Central memory CD8-positive, alpha-beta T cell (primary cell): ENCODE measurements around the gene DEK.
A peak's percentile ranks its signal among the peaks of the same experiment; 100 is the strongest.

Source experiments
- ATAC-seq: fragments of 150-1000 bp; cut with Tn5 transposase; replicated peaks from 2 replicates; pipeline ENCODE4 v1.10.0; 2022; ENCODE audit warnings: mild to moderate bottlenecking, moderate FRiP score, moderate number of reproducible peaks; ENCODE audit not compliant: poor library complexity, severe bottlenecking; ENCODE audit errors: extremely low read depth
- DNase-seq, 2 donors: peaks; one replicate each; pipeline ENCODE4 v3.0.0; 2021; ENCODE audit warnings: low spot score in 2 of 2
- H3K27ac Mint-ChIP-seq: one replicate; pipeline ENCODE4 v1.8.0; 2022; ENCODE audit warnings: low read depth, mild to moderate bottlenecking, moderate library complexity, mixed read lengths
- H3K27me3 Mint-ChIP-seq: one replicate; pipeline ENCODE4 v1.8.0; 2022; ENCODE audit warnings: mixed read lengths
- H3K36me3 Mint-ChIP-seq: one replicate; pipeline ENCODE4 v1.8.0; 2022; ENCODE audit warnings: mild to moderate bottlenecking, moderate library complexity, mixed read lengths; ENCODE audit not compliant: insufficient read depth
- H3K4me1 Mint-ChIP-seq: one replicate; pipeline ENCODE4 v1.8.0; 2022; ENCODE audit warnings: mixed read lengths
- H3K4me3 Mint-ChIP-seq: one replicate; pipeline ENCODE4 v1.8.0; 2022; ENCODE audit warnings: mild to moderate bottlenecking, moderate library complexity, mixed read lengths
- H3K9me3 Mint-ChIP-seq: one replicate; pipeline ENCODE4 v1.8.0; 2022; ENCODE audit warnings: mixed read lengths

DEK gene

DNA sequence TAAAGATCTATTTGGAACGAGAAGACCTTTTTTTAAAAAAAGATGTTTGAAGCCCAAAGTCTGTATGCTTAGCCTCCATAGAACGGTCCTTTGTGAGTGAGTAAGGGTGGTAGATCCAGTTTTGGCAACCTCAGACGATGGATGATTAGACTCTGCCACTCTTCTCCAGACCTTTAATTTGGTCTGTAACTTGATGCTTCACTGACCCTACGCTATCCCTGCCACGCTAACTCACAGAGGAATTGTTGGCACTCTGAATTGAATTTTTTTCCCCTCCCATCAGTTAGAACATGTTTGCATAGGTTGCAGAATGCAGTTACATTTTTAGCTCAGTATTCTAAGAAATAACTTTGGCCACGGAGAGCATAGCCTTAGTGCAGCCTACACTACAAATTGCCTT lies 15.8 kb upstream of the DEK start:
- DNase-seq (no peak), ATAC-seq (no peak)
- H3K9me3 Mint-ChIP-seq = no peaks in the 10 kb centered on the region
- no peaks in the 10 kb centered on the region for H3K36me3 Mint-ChIP-seq
- H3K27ac Mint-ChIP-seq = no peak overlapping the region
- H3K27me3 Mint-ChIP-seq = peaks cover 77% of the 10 kb centered on the region
- no peak overlapping the region for H3K4me3 Mint-ChIP-seq
- peaks cover 5% of the 10 kb centered on the region for H3K4me1 Mint-ChIP-seq

DNA sequence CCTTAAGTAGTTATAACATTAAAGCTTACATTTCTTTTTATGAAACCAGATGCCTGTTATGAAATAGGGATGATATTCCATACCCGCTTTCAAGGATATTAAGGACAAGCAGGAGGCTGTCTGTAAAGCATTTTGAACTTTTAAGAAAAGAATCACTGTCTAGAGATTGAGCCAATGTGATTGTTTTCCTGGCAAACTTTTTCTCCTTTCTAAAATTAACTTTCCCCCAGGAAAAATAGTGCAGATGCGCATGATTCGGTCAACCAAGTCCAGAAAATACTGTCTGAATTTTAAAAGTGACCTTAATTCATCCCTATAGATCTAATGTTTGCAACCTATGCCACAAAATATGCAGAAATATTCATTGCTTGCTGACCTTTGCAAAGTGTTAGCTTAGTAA lies 15.1 kb upstream of the DEK start:
- no peaks in the 10 kb centered on the region for H3K9me3 Mint-ChIP-seq
- H3K36me3 Mint-ChIP-seq = no peaks in the 10 kb centered on the region
- no peak overlapping the region for H3K4me3 Mint-ChIP-seq
- H3K27me3 Mint-ChIP-seq = peaks cover 82% of the 10 kb centered on the region
- ATAC-seq = no peak
- H3K4me1 Mint-ChIP-seq = peaks cover 5% of the 10 kb centered on the region
- no peak for DNase-seq
- no peak overlapping the region for H3K27ac Mint-ChIP-seq

DNA sequence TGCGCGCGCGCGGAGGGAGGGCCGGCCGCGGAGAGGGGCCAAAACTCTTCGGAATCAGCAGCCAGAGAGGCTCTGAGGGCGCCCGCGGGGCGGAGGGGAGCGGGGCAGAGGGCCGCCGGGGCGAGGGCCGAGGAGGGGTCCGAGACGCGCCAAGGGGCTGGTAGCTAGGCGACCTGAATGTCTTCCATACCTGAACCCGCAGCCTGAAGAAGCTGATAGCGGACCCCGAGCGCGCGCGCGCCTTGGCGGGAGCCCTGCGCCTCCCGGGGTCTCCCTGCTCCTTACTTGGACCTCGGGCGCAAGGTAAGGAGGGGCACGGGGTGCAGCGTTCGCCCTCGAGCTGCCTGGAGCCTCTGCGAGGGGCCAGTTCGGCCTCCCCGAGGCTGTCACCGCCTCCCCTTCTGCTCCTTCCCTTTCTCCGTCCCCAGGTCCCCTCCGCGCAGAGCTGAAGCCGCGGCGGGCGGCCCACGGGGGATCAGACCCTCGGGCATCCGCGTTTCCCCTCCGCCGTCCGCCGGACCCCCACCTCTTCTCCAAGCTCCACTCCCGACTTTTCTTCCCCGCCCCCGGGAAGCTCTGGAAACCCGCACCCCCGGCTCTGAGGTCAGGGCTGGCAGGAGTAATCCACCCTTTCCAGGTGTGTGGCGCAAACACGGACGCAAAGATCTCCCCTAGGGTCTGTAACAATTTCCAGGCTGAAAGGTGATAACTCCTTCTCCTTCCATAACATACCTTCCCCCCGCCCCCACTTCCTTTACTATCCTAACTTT lies 13.1 kb upstream of the DEK start:
- H3K36me3 Mint-ChIP-seq = no peaks in the 10 kb centered on the region
- H3K4me1 Mint-ChIP-seq = peaks cover 5% of the 10 kb centered on the region
- DNase-seq (no peak), ATAC-seq (no peak)
- H3K4me3 Mint-ChIP-seq = peak overlapping the region; percentile 26
- H3K9me3 Mint-ChIP-seq = no peaks in the 10 kb centered on the region
- no peak overlapping the region for H3K27ac Mint-ChIP-seq
- H3K27me3 Mint-ChIP-seq = peaks cover 76% of the 10 kb centered on the region

DNA sequence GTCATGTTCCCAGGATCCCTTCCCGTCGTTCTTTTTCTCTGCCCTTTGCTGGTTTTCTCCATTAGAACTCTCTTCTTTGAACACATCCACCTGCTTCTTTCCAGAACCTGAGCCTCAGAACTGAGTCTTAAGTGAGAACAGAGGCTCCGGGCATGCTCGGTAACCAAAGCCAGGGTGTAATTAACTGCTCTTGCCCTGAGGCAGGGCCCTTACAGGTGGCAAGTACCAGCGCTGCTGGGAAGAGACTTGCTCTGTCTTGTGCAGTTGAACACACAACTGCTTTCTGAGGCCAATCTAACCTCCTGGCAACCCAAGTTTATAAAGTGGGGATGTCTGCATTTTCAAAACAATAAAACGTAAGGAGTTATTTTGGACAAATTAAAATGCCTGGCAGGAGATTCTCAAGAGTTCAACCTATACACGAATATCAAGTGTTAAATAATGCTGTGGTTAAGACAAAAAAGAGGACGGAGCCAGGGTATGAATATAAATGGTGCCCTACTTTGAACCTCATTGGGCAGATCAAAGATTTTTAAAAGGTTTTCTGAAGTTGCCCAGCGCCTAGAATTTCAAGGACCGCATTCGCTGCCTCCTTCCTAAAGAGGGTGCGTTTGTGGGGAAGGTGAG lies 12.4 kb upstream of the DEK start:
- H3K36me3 Mint-ChIP-seq = no peaks in the 10 kb centered on the region
- ATAC-seq (no peak), DNase-seq (no peak)
- H3K4me1 Mint-ChIP-seq = peaks cover 5% of the 10 kb centered on the region
- H3K9me3 Mint-ChIP-seq = no peaks in the 10 kb centered on the region
- no peak overlapping the region for H3K27ac Mint-ChIP-seq
- peaks cover 69% of the 10 kb centered on the region for H3K27me3 Mint-ChIP-seq
- H3K4me3 Mint-ChIP-seq = no peak overlapping the region

DNA sequence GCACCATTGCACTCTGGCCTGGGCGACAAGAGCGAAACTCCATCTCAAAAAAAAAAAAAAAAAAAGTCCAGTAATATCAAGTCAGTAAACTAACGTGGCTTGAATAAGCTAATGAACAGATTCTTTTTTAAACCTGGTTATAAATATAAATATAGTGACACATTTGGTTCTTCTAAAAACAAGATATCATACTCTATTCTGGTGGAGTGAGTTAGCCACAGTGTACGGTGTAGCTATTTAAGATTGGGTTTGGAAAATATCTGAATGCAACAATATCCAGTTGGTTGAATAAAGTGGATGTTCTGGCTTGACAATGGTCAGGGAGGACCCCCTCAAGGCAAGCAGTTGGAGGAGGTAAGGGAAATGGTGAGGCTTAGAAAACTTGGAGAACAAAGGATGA lies 5.9 kb upstream of the DEK start:
- Mint-ChIP-seq H3K27ac (no peak overlapping the region), H3K4me1 (peaks cover 6% of the 10 kb centered on the region), H3K4me3 (no peak overlapping the region), H3K36me3 (peaks cover under 1% of the 10 kb centered on the region), H3K27me3 (peaks cover 7% of the 10 kb centered on the region), H3K9me3 (no peaks in the 10 kb centered on the region)
- ATAC-seq (no peak), DNase-seq (no peak)

DNA sequence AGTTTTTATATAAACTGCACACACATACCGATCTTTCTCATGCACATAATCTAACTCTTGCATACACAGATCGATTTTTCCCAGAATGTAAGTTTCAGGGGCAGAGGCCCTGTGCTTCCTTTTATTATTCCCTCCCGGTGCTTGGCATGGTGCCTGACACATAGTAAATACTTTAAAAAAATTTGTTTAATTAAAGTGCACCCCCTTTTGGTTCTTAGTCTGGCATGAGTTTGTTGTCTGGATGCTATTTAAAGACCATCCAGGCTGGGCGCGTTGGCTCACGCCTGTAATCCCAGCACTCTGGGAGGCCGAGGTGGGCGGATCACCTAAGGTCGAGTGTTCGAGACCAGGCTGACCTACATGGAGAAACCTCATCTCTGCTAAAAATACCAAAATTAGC lies 5.4 kb upstream of the DEK start:
- H3K27ac Mint-ChIP-seq = no peak overlapping the region
- H3K9me3 Mint-ChIP-seq = no peaks in the 10 kb centered on the region
- H3K27me3 Mint-ChIP-seq = peaks cover 2% of the 10 kb centered on the region
- peaks cover 5% of the 10 kb centered on the region for H3K36me3 Mint-ChIP-seq
- peaks cover 9% of the 10 kb centered on the region for H3K4me1 Mint-ChIP-seq
- no peak overlapping the region for H3K4me3 Mint-ChIP-seq
- DNase-seq (no peak), ATAC-seq (no peak)

DNA sequence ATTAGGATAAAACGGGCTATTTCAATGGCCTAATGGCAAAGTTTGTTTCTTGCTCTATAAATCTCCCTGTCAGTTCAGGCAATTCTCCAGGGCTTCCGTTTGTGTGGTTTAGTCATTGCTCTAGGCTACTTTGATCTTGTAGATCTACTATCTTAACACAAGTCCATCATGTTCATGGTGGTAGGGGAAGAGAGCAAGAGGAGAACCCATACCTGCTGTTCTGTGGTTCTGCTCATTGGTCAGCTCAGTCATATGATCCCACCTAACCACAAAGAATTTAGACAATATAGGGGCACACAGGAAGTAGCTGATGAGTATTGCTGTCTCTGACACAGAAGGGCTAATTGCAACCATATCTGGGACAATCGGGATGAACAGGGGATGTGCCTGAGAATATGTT lies 4.9 kb upstream of the DEK start:
- no peaks in the 10 kb centered on the region for H3K9me3 Mint-ChIP-seq
- H3K4me3 Mint-ChIP-seq = no peak overlapping the region
- ATAC-seq (no peak), DNase-seq (no peak)
- no peak overlapping the region for H3K27ac Mint-ChIP-seq
- peaks cover 9% of the 10 kb centered on the region for H3K4me1 Mint-ChIP-seq
- peaks cover 6% of the 10 kb centered on the region for H3K36me3 Mint-ChIP-seq
- H3K27me3 Mint-ChIP-seq = no peaks in the 10 kb centered on the region

DNA sequence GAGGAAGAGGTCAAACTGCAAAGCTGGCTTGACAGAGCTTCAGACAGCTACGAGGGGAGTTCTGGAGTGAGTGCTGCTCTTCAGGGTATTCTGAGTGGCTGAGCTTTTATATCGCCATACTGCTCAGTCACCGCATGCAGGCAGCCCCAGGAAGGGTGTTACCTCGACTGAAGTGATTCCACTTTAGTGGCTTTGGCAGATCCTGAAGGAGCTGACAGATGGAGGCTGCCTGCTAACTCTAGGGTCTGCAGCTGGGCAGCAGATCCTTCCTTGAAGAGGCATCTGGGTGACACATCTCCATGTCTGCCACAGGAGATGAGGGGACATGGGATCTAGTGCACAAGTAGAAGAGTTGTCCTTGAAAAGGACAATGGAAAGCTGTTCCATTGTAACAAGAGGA lies 3.7 kb upstream of the DEK start:
- DNase-seq = no peak
- Mint-ChIP-seq H3K27me3 (no peaks in the 10 kb centered on the region), H3K27ac (no peak overlapping the region), H3K9me3 (no peaks in the 10 kb centered on the region), H3K4me3 (no peak overlapping the region), H3K4me1 (peaks cover 17% of the 10 kb centered on the region), H3K36me3 (peaks cover 12% of the 10 kb centered on the region)
- ATAC-seq = no peak

DNA sequence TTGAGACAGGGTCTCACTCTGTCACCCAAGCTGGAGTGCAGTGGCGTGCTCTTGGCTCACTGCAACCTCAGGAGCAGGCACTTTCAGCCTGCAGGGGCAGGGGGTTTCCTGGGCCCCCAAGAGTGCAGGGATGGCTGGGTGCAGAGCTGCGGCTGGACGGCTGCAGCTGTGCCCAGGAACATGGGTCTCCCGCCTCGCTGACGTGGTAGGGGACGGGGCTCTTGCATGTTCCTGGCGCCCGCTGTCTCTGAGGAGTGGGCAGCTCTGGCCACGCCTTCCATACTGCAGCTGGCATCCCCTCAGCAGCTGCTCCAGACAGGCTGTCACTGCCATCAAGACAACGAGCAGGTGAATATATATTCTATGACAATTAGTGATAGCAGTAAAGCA lies 2.2 kb upstream of the DEK start:
- ATAC-seq = no peak
- Mint-ChIP-seq H3K36me3 (peaks cover 22% of the 10 kb centered on the region), H3K9me3 (no peaks in the 10 kb centered on the region), H3K27ac (no peak overlapping the region), H3K27me3 (no peaks in the 10 kb centered on the region), H3K4me3 (no peak overlapping the region), H3K4me1 (peaks cover 33% of the 10 kb centered on the region)
- DNase-seq = no peak

DNA sequence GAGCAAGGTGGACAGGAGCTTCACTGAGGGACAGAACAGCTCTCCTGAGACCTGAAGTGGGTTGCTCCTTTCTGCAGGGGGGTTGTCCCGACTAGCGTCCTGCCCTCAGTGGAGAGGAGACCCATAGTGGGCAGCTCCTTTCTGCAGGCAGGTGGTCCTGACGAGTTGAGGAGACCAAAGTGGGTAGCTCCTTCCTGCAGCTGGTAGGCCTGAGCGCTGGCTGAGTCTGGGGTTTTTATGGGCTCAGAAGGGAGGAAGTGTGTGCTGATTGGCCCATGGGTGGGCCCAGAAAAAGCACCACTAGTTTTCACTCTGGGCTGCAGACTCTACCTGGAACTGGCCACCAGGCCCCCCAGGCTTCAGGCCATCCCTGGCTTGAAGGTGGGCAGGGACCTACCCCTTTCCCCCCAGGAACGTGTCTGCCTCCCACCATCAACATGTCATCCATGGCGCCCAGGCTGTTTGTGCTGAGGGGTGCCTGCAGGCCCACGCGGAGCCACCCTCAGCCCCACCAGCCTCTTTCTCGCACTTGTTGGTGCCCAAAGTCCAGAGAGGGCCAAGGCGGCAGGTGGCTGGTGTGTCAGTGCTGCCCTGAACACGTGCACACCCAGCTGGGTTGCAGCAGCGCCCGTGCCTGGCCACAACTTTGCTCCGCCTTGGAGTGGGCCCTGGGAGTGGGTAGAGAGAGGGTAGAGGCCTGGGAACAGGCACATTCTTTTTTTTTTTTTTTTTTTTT lies 1.6 kb upstream of the DEK start:
- DNase-seq (no peak), ATAC-seq (no peak)
- peak overlapping the region; percentile 98 for H3K4me3 Mint-ChIP-seq
- H3K9me3 Mint-ChIP-seq = no peaks in the 10 kb centered on the region
- peak overlapping the region; percentile 95 for H3K27ac Mint-ChIP-seq
- peaks cover 23% of the 10 kb centered on the region for H3K36me3 Mint-ChIP-seq
- peaks cover 37% of the 10 kb centered on the region for H3K4me1 Mint-ChIP-seq
- H3K27me3 Mint-ChIP-seq = no peaks in the 10 kb centered on the region

DNA sequence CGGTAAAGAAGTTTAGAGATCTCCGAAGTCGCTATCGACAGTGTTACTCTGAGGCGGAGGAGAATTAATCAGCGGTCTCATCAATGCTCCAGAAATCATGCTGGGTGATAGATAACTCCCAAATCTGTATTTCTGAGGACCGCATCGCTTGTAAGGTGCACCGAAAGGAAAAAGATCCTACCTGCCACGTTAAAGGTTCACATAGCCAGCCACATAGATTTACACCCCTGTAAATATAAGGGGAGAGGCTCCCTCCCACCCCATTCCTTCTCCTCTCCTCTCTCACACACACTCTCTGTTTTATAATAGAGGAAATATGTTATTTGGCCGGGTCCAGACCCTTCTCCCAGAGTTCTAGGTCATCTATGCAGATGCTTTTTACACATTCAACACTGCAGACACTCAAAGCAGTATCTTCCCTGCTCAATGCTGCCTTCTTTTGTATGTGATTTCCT lies 620 bp upstream of the DEK start:
- no peak for ATAC-seq
- peaks cover 24% of the 10 kb centered on the region for H3K36me3 Mint-ChIP-seq
- peaks cover 47% of the 10 kb centered on the region for H3K4me1 Mint-ChIP-seq
- no peaks in the 10 kb centered on the region for H3K27me3 Mint-ChIP-seq
- DNase-seq = no peak
- no peaks in the 10 kb centered on the region for H3K9me3 Mint-ChIP-seq
- peak overlapping the region; percentile 98 for H3K4me3 Mint-ChIP-seq
- peak overlapping the region; percentile 95 for H3K27ac Mint-ChIP-seq

DNA sequence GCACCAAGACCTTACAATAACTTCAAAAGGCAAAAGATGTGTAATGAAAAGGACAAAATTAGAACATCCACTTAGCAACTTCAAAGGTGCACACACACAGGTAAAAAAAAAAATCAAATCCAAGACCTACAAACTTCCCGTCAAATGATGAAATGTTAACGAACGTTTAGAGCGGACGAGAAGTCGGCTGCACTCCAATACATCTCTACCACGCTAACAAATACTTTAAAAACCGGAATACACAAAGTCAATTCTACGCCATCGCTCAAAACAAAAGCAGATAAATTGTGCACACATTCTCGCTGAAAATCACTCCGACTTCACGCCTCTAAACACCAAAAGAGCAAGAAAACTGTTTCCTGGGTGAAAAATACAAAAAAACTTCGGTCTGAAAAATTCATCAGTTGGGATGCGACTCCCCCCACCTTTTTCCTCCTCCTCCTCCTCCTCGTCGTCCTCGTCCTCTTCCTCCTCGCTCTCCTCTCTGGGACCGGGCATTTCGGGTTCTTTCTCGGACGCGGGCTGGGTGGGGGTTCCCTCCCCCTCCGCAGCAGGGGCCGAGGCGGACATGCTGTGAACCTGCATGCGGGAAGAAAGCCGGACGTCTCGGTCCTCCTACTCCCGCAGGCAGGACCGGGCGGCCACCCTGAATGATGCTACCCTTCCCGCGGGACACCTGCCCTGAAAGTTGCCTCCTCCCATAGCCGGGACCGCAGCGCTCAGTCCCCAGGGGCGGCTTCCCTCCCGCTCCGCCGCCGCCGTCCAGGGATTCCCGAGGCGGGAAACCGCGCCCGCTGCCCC lies 712 bp downstream of the DEK start:
- no peaks in the 10 kb centered on the region for H3K27me3 Mint-ChIP-seq
- peak; percentile 25 for ATAC-seq
- H3K4me3 Mint-ChIP-seq = peak overlapping the region; percentile 98
- peak overlapping the region; percentile 95 for H3K27ac Mint-ChIP-seq
- no peaks in the 10 kb centered on the region for H3K9me3 Mint-ChIP-seq
- peak in 1 of 2 donors; percentile 14 for DNase-seq
- peaks cover 55% of the 10 kb centered on the region for H3K4me1 Mint-ChIP-seq
- H3K36me3 Mint-ChIP-seq = peaks cover 28% of the 10 kb centered on the region
